Fibroblast of mammary gland (primary cell): ENCODE measurements around the gene KLHL5.

Experiments used
- DNase-seq: peaks from one replicate; pipeline ENCODE4 v3.0.0-alpha.2; 2010; ENCODE audit warnings: low read depth
- H3K4me3 ChIP-seq: 2 replicates; pipeline ENCODE4 v1.5.1; 2011; ENCODE audit warnings: low read depth, mild to moderate bottlenecking, low read length, moderate library complexity; ENCODE audit not compliant: control insufficient read depth
- TF ChIP-seq, protein P1 (sequence below): conservative IDR thresholded peaks from 2 replicates; pipeline ENCODE4 v1.5.1; 2011; ENCODE audit warnings: low read depth, low read length, inconsistent platforms; ENCODE audit not compliant: control insufficient read depth, insufficient read depth

KLHL5 gene

GRCh38 chr4:39047681-39048080 lies 14.4 kb upstream of the KLHL5 start:
- DNase-seq, result no peak
- TF ChIP-seq, protein P1, sequence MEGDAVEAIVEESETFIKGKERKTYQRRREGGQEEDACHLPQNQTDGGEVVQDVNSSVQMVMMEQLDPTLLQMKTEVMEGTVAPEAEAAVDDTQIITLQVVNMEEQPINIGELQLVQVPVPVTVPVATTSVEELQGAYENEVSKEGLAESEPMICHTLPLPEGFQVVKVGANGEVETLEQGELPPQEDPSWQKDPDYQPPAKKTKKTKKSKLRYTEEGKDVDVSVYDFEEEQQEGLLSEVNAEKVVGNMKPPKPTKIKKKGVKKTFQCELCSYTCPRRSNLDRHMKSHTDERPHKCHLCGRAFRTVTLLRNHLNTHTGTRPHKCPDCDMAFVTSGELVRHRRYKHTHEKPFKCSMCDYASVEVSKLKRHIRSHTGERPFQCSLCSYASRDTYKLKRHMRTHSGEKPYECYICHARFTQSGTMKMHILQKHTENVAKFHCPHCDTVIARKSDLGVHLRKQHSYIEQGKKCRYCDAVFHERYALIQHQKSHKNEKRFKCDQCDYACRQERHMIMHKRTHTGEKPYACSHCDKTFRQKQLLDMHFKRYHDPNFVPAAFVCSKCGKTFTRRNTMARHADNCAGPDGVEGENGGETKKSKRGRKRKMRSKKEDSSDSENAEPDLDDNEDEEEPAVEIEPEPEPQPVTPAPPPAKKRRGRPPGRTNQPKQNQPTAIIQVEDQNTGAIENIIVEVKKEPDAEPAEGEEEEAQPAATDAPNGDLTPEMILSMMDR, result no peak
- H3K4me3 ChIP-seq, result no peak overlapping the region

GRCh38 chr4:39048311-39048710 lies 13.7 kb upstream of the KLHL5 start:
- DNase-seq, result no peak
- TF ChIP-seq, protein P1, result no peak
- no peak overlapping the region for H3K4me3 ChIP-seq

GRCh38 chr4:39050590-39050989 lies 11.4 kb upstream of the KLHL5 start:
- no peak overlapping the region for H3K4me3 ChIP-seq
- DNase-seq, result no peak
- TF ChIP-seq, protein P1, result no peak

- TF ChIP-seq, protein P1, result no peak
- H3K4me3 ChIP-seq, result no peak overlapping the region
- DNase-seq, result no peak
Observed at GRCh38 chr4:39051492-39051891, 10.5 kb upstream of the KLHL5 start.

- H3K4me3 ChIP-seq, result no peak overlapping the region
- DNase-seq, result no peak
- TF ChIP-seq, protein P1, result no peak
Observed at GRCh38 chr4:39053983-39054382, 8.0 kb upstream of the KLHL5 start.

DNA sequence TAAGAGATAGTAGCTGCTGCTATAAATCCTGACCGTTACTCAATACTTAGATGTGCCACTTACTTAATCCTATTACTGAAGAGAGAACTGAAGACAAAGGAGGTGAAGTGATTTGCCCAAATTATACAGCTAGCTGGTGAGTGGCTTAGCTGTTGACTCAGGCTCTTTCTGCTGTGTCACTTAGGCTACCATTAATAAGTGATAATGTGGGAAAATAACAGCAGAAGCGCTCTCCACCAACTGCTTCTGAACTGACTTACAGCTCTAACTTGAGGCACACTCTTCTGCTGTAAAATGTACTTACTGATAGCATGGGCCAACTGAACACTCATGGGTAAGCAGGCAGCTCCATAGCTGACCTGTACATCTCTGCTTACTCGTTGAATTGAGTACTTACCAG lies 7.5 kb upstream of the KLHL5 start:
- TF ChIP-seq, protein P1, result no peak
- DNase-seq, result no peak
- no peak overlapping the region for H3K4me3 ChIP-seq

GRCh38 chr4:39056023-39056422 lies 6.0 kb upstream of the KLHL5 start:
- no peak for DNase-seq
- H3K4me3 ChIP-seq, result no peak overlapping the region
- TF ChIP-seq, protein P1, result no peak
